ENCODE results near the gene GUCA2B. TPM values are rescaled to one million over a fixed set of nuclear protein-coding genes. Genes with fewer than 3 reads are reported as not detected.

Gene GUCA2B
- total RNA-seq, 1 experiment from 2014 or later = not detected

GRCh38 chr1:42177541-42177981, 24.4 kb downstream of the GUCA2B start:
- DNase-seq (ENCODE audit: unreplicated experiment) = peak; percentile 48
- Mint-ChIP-seq H3K36me3 (ENCODE audit: insufficient read depth, unreplicated experiment) (peaks cover 26% of the 10 kb centered on the region), H3K27ac (ENCODE audit: low read depth, unreplicated experiment) (no peak overlapping the region), H3K4me3 (ENCODE audit: unreplicated experiment) (no peak overlapping the region), H3K4me1 (ENCODE audit: insufficient read depth, unreplicated experiment) (peaks cover 23% of the 10 kb centered on the region), H3K27me3 (ENCODE audit: insufficient read depth, unreplicated experiment) (no peaks in the 10 kb centered on the region), H3K9me3 (ENCODE audit: unreplicated experiment) (no peaks in the 10 kb centered on the region)
- BruUV-seq (replicated peaks) = no TSS peak
- intact Hi-C loops (cut with micrococcal nuclease) = loop anchor here (1.0 to 2.0 kb wide), 2 partner anchors 157 to 285 kb away; partner anchors contain the start of gene CCDC30
- TF ChIP-seq CTCF (IDR thresholded peaks at IDR 0.05; ENCODE audit: unreplicated experiment) = no peak
- CTCF ChIA-PET = interaction anchor here (0.5 to 1.7 kb wide), 9 partner anchors 9 to 279 kb away, joined by 3 to 5 read pairs (median 4); no protein-coding TSS in a partner anchor
- POLR2A ChIA-PET = interaction anchor here (0.6 to 0.7 kb wide), 3 partner anchors 25 to 158 kb away, joined by 3 read pairs; no protein-coding TSS in a partner anchor

GRCh38 chr1:42178249-42178648, 25.0 kb downstream of the GUCA2B start:
- H3K4me3 Mint-ChIP-seq (ENCODE audit: unreplicated experiment) = no peak overlapping the region
- H3K27me3 Mint-ChIP-seq (ENCODE audit: insufficient read depth, unreplicated experiment) = no peaks in the 10 kb centered on the region
- H3K9me3 Mint-ChIP-seq (ENCODE audit: unreplicated experiment) = no peaks in the 10 kb centered on the region
- peaks cover 23% of the 10 kb centered on the region for H3K4me1 Mint-ChIP-seq (ENCODE audit: insufficient read depth, unreplicated experiment)
- BruUV-seq (replicated peaks) = no TSS peak
- DNase-seq (ENCODE audit: unreplicated experiment) = no peak
- POLR2A ChIA-PET = interaction anchor here (0.9 kb wide), 1 partner anchor 31 kb away, joined by 3 read pairs; no protein-coding TSS in a partner anchor
- no peak overlapping the region for H3K27ac Mint-ChIP-seq (ENCODE audit: low read depth, unreplicated experiment)
- CTCF ChIA-PET = interaction anchor here (0.6 to 0.9 kb wide), 4 partner anchors 123 to 884 kb away, joined by 3 to 4 read pairs (median 3); no protein-coding TSS in a partner anchor
- H3K36me3 Mint-ChIP-seq (ENCODE audit: insufficient read depth, unreplicated experiment) = peaks cover 29% of the 10 kb centered on the region
- intact Hi-C loops (cut with micrococcal nuclease) = no loop called here
- TF ChIP-seq CTCF (IDR thresholded peaks at IDR 0.05; ENCODE audit: unreplicated experiment) = no peak

GRCh38 chr1:42179275-42179674, 26.1 kb downstream of the GUCA2B start:
- peaks cover 18% of the 10 kb centered on the region for H3K4me1 Mint-ChIP-seq (ENCODE audit: insufficient read depth, unreplicated experiment)
- CTCF ChIA-PET = interaction anchor here (0.7 to 1.1 kb wide), 3 partner anchors 145 to 606 kb away, joined by 3 to 6 read pairs (median 3); no protein-coding TSS in a partner anchor
- H3K36me3 Mint-ChIP-seq (ENCODE audit: insufficient read depth, unreplicated experiment) = peaks cover 29% of the 10 kb centered on the region
- H3K4me3 Mint-ChIP-seq (ENCODE audit: unreplicated experiment) = no peak overlapping the region
- intact Hi-C loops (cut with micrococcal nuclease) = no loop called here
- no peaks in the 10 kb centered on the region for H3K27me3 Mint-ChIP-seq (ENCODE audit: insufficient read depth, unreplicated experiment)
- no peak overlapping the region for H3K27ac Mint-ChIP-seq (ENCODE audit: low read depth, unreplicated experiment)
- BruUV-seq (replicated peaks) = no TSS peak
- POLR2A ChIA-PET = interaction anchor here (1.5 kb wide), 1 partner anchor 154 kb away, joined by 4 read pairs; no protein-coding TSS in a partner anchor
- TF ChIP-seq CTCF (IDR thresholded peaks at IDR 0.05; ENCODE audit: unreplicated experiment) = no peak
- H3K9me3 Mint-ChIP-seq (ENCODE audit: unreplicated experiment) = no peaks in the 10 kb centered on the region
- DNase-seq (ENCODE audit: unreplicated experiment) = no peak

- intact Hi-C loops (cut with micrococcal nuclease) = no loop called here
- TF ChIP-seq CTCF (IDR thresholded peaks at IDR 0.05; ENCODE audit: unreplicated experiment) = no peak
- H3K27me3 Mint-ChIP-seq (ENCODE audit: insufficient read depth, unreplicated experiment) = no peaks in the 10 kb centered on the region
- POLR2A ChIA-PET = interaction anchor here (1.5 kb wide), 1 partner anchor 154 kb away, joined by 4 read pairs; no protein-coding TSS in a partner anchor
- BruUV-seq (replicated peaks) = no TSS peak
- peaks cover 29% of the 10 kb centered on the region for H3K36me3 Mint-ChIP-seq (ENCODE audit: insufficient read depth, unreplicated experiment)
- no peaks in the 10 kb centered on the region for H3K9me3 Mint-ChIP-seq (ENCODE audit: unreplicated experiment)
- H3K4me3 Mint-ChIP-seq (ENCODE audit: unreplicated experiment) = no peak overlapping the region
- no peak overlapping the region for H3K27ac Mint-ChIP-seq (ENCODE audit: low read depth, unreplicated experiment)
- CTCF ChIA-PET = interaction anchor here (1.1 kb wide), 1 partner anchor 145 kb away, joined by 6 read pairs; no protein-coding TSS in a partner anchor
- DNase-seq (ENCODE audit: unreplicated experiment) = no peak
- peaks cover 11% of the 10 kb centered on the region for H3K4me1 Mint-ChIP-seq (ENCODE audit: insufficient read depth, unreplicated experiment)
These were observed 26.7 kb downstream of the GUCA2B start for GRCh38 chr1:42179900-42180329.

Measured in MCF 10A (cell line).